HG02571 (cell line): ENCODE data around the gene TBC1D14.
"Not testable (repeated sequence)": the region's sequence is repeated elsewhere in the genome, so short reads cannot be mapped to it uniquely, and the experiment has no call there.

Experiments used
- ATAC-seq: cut with Tn5 transposase; IDR thresholded peaks from one replicate; pipeline ENCODE4 v1.9.1; 2021; ENCODE audit warnings: mild to moderate bottlenecking, moderate library complexity; ENCODE audit not compliant: unreplicated experiment

Gene TBC1D14

GRCh38 chr4:7073526-7074390, 164.1 kb downstream of the TBC1D14 start:
- no peak for ATAC-seq

- no peak for ATAC-seq
These were observed 164.8 kb downstream of the TBC1D14 start for GRCh38 chr4:7074426-7074825.

GRCh38 chr4:7075962-7076695, 166.5 kb downstream of the TBC1D14 start:
- ATAC-seq = no peak

GRCh38 chr4:7076696-7077082, 167.1 kb downstream of the TBC1D14 start:
- no peak for ATAC-seq

- ATAC-seq = no peak
These were observed 167.7 kb downstream of the TBC1D14 start for GRCh38 chr4:7077371-7077770.

- no peak for ATAC-seq
These were observed 168.4 kb downstream of the TBC1D14 start for GRCh38 chr4:7078025-7078424.

GRCh38 chr4:7079483-7079882, 169.9 kb downstream of the TBC1D14 start:
- ATAC-seq = not testable (repeated sequence)

- not testable (repeated sequence) for ATAC-seq
These were observed 170.3 kb downstream of the TBC1D14 start for GRCh38 chr4:7079909-7080308.
